HT-29 (cell line): Measurements from ENCODE around the gene CDH4. TPM values are rescaled to one million over a fixed set of nuclear protein-coding genes. Genes with fewer than 3 reads are reported as not detected.

ENCODE experiments used
- DNase-seq: peaks from one replicate; pipeline ENCODE4 v3.0.0-alpha.2; 2015; ENCODE audit warnings: low spot score
- total RNA-seq: library from RNA; depleted of rRNA; stranded (reverse); fragments of >200 nt; shearing (Covaris generic); gene quantifications from 2 replicates; pipeline ENCODE4 v1.2.3, GENCODE V29; 2014

Gene CDH4
- total RNA-seq, 1 experiment from 2014 or later: not detected

- no peak for DNase-seq
These were observed 304.1 kb downstream of the CDH4 start for GRCh38 chr20:61556111-61556510.

GRCh38 chr20:61556673-61557072, 304.6 kb downstream of the CDH4 start:
- no peak for DNase-seq

GRCh38 chr20:61557621-61558020, 305.6 kb downstream of the CDH4 start:
- no peak for DNase-seq

GRCh38 chr20:61558726-61559125, 306.7 kb downstream of the CDH4 start:
- DNase-seq: no peak

- no peak for DNase-seq
These were observed 307.8 kb downstream of the CDH4 start for GRCh38 chr20:61559706-61560315.

GRCh38 chr20:61560361-61560853, 308.3 kb downstream of the CDH4 start:
- DNase-seq: peak; percentile 26

GRCh38 chr20:61561111-61561830, 309.2 kb downstream of the CDH4 start:
- DNase-seq: no peak

GRCh38 chr20:61562491-61562890, 310.4 kb downstream of the CDH4 start:
- no peak for DNase-seq

- no peak for DNase-seq
These were observed 310.9 kb downstream of the CDH4 start for GRCh38 chr20:61562897-61563504.

- DNase-seq: no peak
These were observed 312.6 kb downstream of the CDH4 start for GRCh38 chr20:61564628-61565027.

- DNase-seq: no peak
These were observed 313.7 kb downstream of the CDH4 start for GRCh38 chr20:61565791-61566190.

- no peak for DNase-seq
These were observed 314.6 kb downstream of the CDH4 start for GRCh38 chr20:61566691-61567090.

GRCh38 chr20:61567204-61567603, 315.1 kb downstream of the CDH4 start:
- no peak for DNase-seq

GRCh38 chr20:61569825-61570224, 317.8 kb downstream of the CDH4 start:
- no peak for DNase-seq

- no peak for DNase-seq
These were observed 318.7 kb downstream of the CDH4 start for GRCh38 chr20:61570646-61571195.

- no peak for DNase-seq
These were observed 319.2 kb downstream of the CDH4 start for GRCh38 chr20:61571221-61571620.

GRCh38 chr20:61571916-61572711, 320.1 kb downstream of the CDH4 start:
- DNase-seq: no peak

- DNase-seq: no peak
These were observed 320.7 kb downstream of the CDH4 start for GRCh38 chr20:61572789-61573188.

GRCh38 chr20:61573415-61574305, 321.6 kb downstream of the CDH4 start:
- DNase-seq: no peak

- DNase-seq: no peak
These were observed 323.3 kb downstream of the CDH4 start for GRCh38 chr20:61575151-61575937.
